Hepatocyte (in vitro differentiated cells): ENCODE results near the gene MYO1B. TPM values are rescaled to one million over a fixed set of nuclear protein-coding genes. Genes with fewer than 3 reads are reported as not detected.

ENCODE experiments used
- DNase-seq: peaks from one replicate; pipeline ENCODE4 v3.0.0-alpha.2; 2016; ENCODE audit warnings: low spot score
- H2AFZ ChIP-seq: fragments of 200-600 bp; sonication (generic); 2 replicates; pipeline ENCODE4 v1.6.0; 2016; ENCODE audit warnings: antibody characterized with exemption, mild to moderate bottlenecking
- H3K27ac ChIP-seq: fragments of 200-600 bp; sonication (generic); 2 replicates; pipeline ENCODE4 v1.5.1; 2016; ENCODE audit warnings: mild to moderate bottlenecking
- H3K27me3 ChIP-seq: fragments of 200-600 bp; sonication (generic); 2 replicates; pipeline ENCODE4 v1.6.1; 2016
- H3K36me3 ChIP-seq: fragments of 200-600 bp; sonication (generic); replicated peaks from 2 replicates; pipeline ENCODE4 v1.5.1; 2016; ENCODE audit warnings: low read depth; ENCODE audit not compliant: insufficient read depth
- H3K4me1 ChIP-seq: fragments of 200-600 bp; sonication (generic); 2 replicates; pipeline ENCODE4 v1.5.1; 2016; ENCODE audit warnings: mild to moderate bottlenecking, moderate library complexity; ENCODE audit not compliant: insufficient read depth
- H3K4me2 ChIP-seq: fragments of 200-600 bp; sonication (generic); 2 replicates; pipeline ENCODE4 v1.6.0; 2016
- H3K4me3 ChIP-seq: fragments of 200-600 bp; sonication (generic); 2 replicates; pipeline ENCODE4 v1.5.1; 2016; ENCODE audit warnings: mild to moderate bottlenecking
- H3K79me2 ChIP-seq: fragments of 200-600 bp; sonication (generic); 2 replicates; pipeline ENCODE4 v1.6.0; 2017; ENCODE audit warnings: mild to moderate bottlenecking
- H3K9me2 ChIP-seq: fragments of 200-600 bp; sonication (generic); replicated peaks from 2 replicates; pipeline ENCODE4 v1.6.0; 2017; ENCODE audit warnings: mild to moderate bottlenecking; ENCODE audit not compliant: insufficient read depth
- H3K9me3 ChIP-seq: fragments of 200-600 bp; sonication (generic); 2 replicates; pipeline ENCODE4 v1.5.1; 2016; ENCODE audit warnings: low read depth, mild to moderate bottlenecking
- H4K20me1 ChIP-seq: fragments of 200-600 bp; sonication (generic); 2 replicates; pipeline ENCODE4 v1.6.0; 2016; ENCODE audit warnings: mild to moderate bottlenecking; ENCODE audit not compliant: insufficient read depth, poor library complexity, severe bottlenecking
- CTCF ChIP-seq: fragments of 200-600 bp; sonication (generic); IDR thresholded peaks from 2 replicates; pipeline ENCODE4 v1.5.1; 2016; ENCODE audit warnings: antibody characterized with exemption, mild to moderate bottlenecking; ENCODE audit not compliant: poor library complexity
- EZH2 ChIP-seq: fragments of 200-600 bp; sonication (generic); IDR thresholded peaks from 2 replicates; pipeline ENCODE4 v1.6.1; 2016; ENCODE audit warnings: antibody characterized with exemption, mild to moderate bottlenecking, borderline replicate concordance
- EZH2phosphoT487 ChIP-seq: fragments of 200-600 bp; sonication (generic); IDR thresholded peaks from one replicate; pipeline ENCODE4 v1.6.1; 2018; ENCODE audit warnings: antibody characterized with exemption, mild to moderate bottlenecking, low read depth, moderate library complexity; ENCODE audit not compliant: unreplicated experiment, severe bottlenecking
- WGBS: methylation state at CpG from one replicate; pipeline ENCODE4 v1.1.6; 2016; ENCODE audit warnings: low lambda C conversion rate; ENCODE audit errors: missing lambda C conversion rate; 5-methylcytosine and 5-hydroxymethylcytosine counted together
- polyA plus RNA-seq: library from polyadenylated mRNA; unstranded; fragments of >200 nt; fragmentation: Nextera tagmentation; extraction: Ambion mirVana; gene quantifications from 2 replicates; pipeline ENCODE4 v1.2.1, GENCODE V29; 2016
- total RNA-seq: library from RNA; depleted of rRNA; stranded (reverse); fragments of >200 nt; gene quantifications from 2 replicates; pipeline ENCODE4 v1.2.3, GENCODE V29; 2014

Gene MYO1B
- total and polyA plus RNA-seq, 2 experiments from 2014 or later: 43.4 to 91.6 TPM

GRCh38 chr2:191255271-191255670, 10.1 kb downstream of the MYO1B start:
- Histone ChIP-seq H3K27me3 (no peaks in the 10 kb centered on the region), H3K79me2 (peaks cover 100% of the 10 kb centered on the region), H3K9me3 (no peaks in the 10 kb centered on the region), H4K20me1 (peaks cover 60% of the 10 kb centered on the region), H3K4me1 (peaks cover 10% of the 10 kb centered on the region), H3K4me3 (no peak overlapping the region), H3K9me2 (no peaks in the 10 kb centered on the region), H3K4me2 (no peak overlapping the region), H3K27ac (no peak overlapping the region), H2AFZ (no peak overlapping the region), H3K36me3 (no peaks in the 10 kb centered on the region)
- TF ChIP-seq EZH2 (no peak), EZH2phosphoT487 (no peak), CTCF (no peak)
- WGBS: 88% methylated on average over 4 of the region's 4 CpGs
- no peak for DNase-seq

- Histone ChIP-seq H3K4me2 (no peak overlapping the region), H4K20me1 (peaks cover 56% of the 10 kb centered on the region), H3K9me2 (no peaks in the 10 kb centered on the region)
Measured at GRCh38 chr2:191255756-191256312, 10.6 kb downstream of the MYO1B start.

GRCh38 chr2:191257934-191258333, 12.7 kb downstream of the MYO1B start:
- H4K20me1 ChIP-seq: peaks cover 44% of the 10 kb centered on the region
- TF ChIP-seq EZH2: no peak
- no peak overlapping the region for H3K27ac ChIP-seq
- H3K9me2 ChIP-seq: no peaks in the 10 kb centered on the region
- H3K27me3 ChIP-seq: no peaks in the 10 kb centered on the region
- no peak overlapping the region for H3K4me2 ChIP-seq
- peaks cover 100% of the 10 kb centered on the region for H3K79me2 ChIP-seq
- no peaks in the 10 kb centered on the region for H3K36me3 ChIP-seq
- peaks cover 4% of the 10 kb centered on the region for H3K4me1 ChIP-seq
- WGBS: 91% methylated on average over 5 of the region's 5 CpGs
- no peak for DNase-seq
- H3K4me3 ChIP-seq: no peak overlapping the region
- H3K9me3 ChIP-seq: no peaks in the 10 kb centered on the region
- H2AFZ ChIP-seq: no peak overlapping the region

More at GRCh38 chr2:191255756-191256312, 10.6 kb downstream of the MYO1B start:
- H3K36me3 ChIP-seq: no peaks in the 10 kb centered on the region
- peaks cover 9% of the 10 kb centered on the region for H3K4me1 ChIP-seq
- no peak for TF ChIP-seq EZH2phosphoT487
- no peak for TF ChIP-seq EZH2
- no peak for TF ChIP-seq CTCF
- WGBS: 86% methylated on average over 7 of the region's 7 CpGs
- H3K4me3 ChIP-seq: no peak overlapping the region
- H3K27ac ChIP-seq: no peak overlapping the region
- no peaks in the 10 kb centered on the region for H3K27me3 ChIP-seq
- peaks cover 100% of the 10 kb centered on the region for H3K79me2 ChIP-seq
- H3K9me3 ChIP-seq: no peaks in the 10 kb centered on the region
- no peak for DNase-seq
- no peak overlapping the region for H2AFZ ChIP-seq

GRCh38 chr2:191258996-191259395, 13.8 kb downstream of the MYO1B start:
- no peak overlapping the region for H3K4me3 ChIP-seq
- no peak overlapping the region for H2AFZ ChIP-seq
- no peaks in the 10 kb centered on the region for H3K36me3 ChIP-seq
- WGBS: 80% methylated on average over 3 of the region's 3 CpGs
- H3K9me3 ChIP-seq: no peaks in the 10 kb centered on the region
- no peak for TF ChIP-seq EZH2phosphoT487
- no peaks in the 10 kb centered on the region for H3K9me2 ChIP-seq
- H3K79me2 ChIP-seq: peaks cover 98% of the 10 kb centered on the region
- H3K4me2 ChIP-seq: no peak overlapping the region
- H4K20me1 ChIP-seq: peaks cover 42% of the 10 kb centered on the region
- H3K4me1 ChIP-seq: peaks cover 8% of the 10 kb centered on the region
- no peak for DNase-seq
- no peak overlapping the region for H3K27ac ChIP-seq
- H3K27me3 ChIP-seq: no peaks in the 10 kb centered on the region
